ENCODE measurements around the gene C2CD4B. TPM values are rescaled to one million over a fixed set of nuclear protein-coding genes. Genes with fewer than 3 reads are reported as not detected.

The C2CD4B gene
- total and polyA plus RNA-seq, 2 experiments from 2014 or later, result 1.0 to 2.6 TPM

GRCh38 chr15:62120776-62121175, 44.3 kb downstream of the C2CD4B start:
- 95% methylated on average over 5 of the region's 5 CpGs for WGBS (ENCODE audit: low lambda C conversion rate, missing lambda C conversion rate)
- no peaks in the 10 kb centered on the region for H3K9me2 ChIP-seq (replicated peaks; ENCODE audit: insufficient read depth)
- no peaks in the 10 kb centered on the region for H3K27me3 ChIP-seq
- TF ChIP-seq EZH2phosphoT487 (IDR thresholded peaks at IDR 0.05; ENCODE audit: low read depth, severe bottlenecking, unreplicated experiment), result no peak
- no peak for TF ChIP-seq CTCF (IDR thresholded peaks at IDR 0.05; ENCODE audit: poor library complexity)
- TF ChIP-seq EZH2 (IDR thresholded peaks at IDR 0.05; ENCODE audit: borderline replicate concordance), result no peak
- no peak overlapping the region for H2AFZ ChIP-seq
- no peak overlapping the region for H3K27ac ChIP-seq
- peaks cover 17% of the 10 kb centered on the region for H3K4me1 ChIP-seq (ENCODE audit: insufficient read depth)
- H3K4me3 ChIP-seq, result no peak overlapping the region
- H3K79me2 ChIP-seq, result no peaks in the 10 kb centered on the region
- H3K36me3 ChIP-seq (replicated peaks; ENCODE audit: insufficient read depth, low read depth), result no peaks in the 10 kb centered on the region
- no peaks in the 10 kb centered on the region for H4K20me1 ChIP-seq (ENCODE audit: insufficient read depth, poor library complexity, severe bottlenecking)
- no peaks in the 10 kb centered on the region for H3K9me3 ChIP-seq (ENCODE audit: low read depth)
- no peak for DNase-seq (ENCODE audit: low spot score)
- H3K4me2 ChIP-seq, result no peak overlapping the region

DNA sequence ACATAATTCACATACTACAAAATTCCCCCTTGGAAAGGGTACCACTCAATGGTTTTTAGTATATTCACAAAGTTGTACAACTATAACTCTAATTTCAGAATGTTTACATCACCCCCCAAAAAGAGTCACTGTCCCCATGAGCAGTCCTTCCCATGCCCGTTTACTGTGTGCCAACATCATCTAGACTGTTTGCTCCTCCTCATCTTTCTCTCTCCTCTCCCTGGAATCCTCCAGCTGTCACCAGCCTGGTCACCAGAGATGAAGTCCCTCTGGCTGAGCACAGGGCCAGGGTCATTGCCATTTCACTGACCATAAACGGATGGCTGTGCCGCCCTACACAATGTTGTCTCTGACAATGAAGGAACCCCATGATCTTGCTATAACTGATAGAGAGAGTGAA, 45.2 kb downstream of the C2CD4B start:
- H3K36me3 ChIP-seq (replicated peaks; ENCODE audit: insufficient read depth, low read depth), result no peaks in the 10 kb centered on the region
- no peaks in the 10 kb centered on the region for H3K9me2 ChIP-seq (replicated peaks; ENCODE audit: insufficient read depth)
- H3K4me1 ChIP-seq (ENCODE audit: insufficient read depth), result peaks cover 21% of the 10 kb centered on the region
- H4K20me1 ChIP-seq (ENCODE audit: insufficient read depth, poor library complexity, severe bottlenecking), result no peaks in the 10 kb centered on the region
- H3K79me2 ChIP-seq, result no peaks in the 10 kb centered on the region
- DNase-seq (ENCODE audit: low spot score), result no peak
- H2AFZ ChIP-seq, result no peak overlapping the region
- no peak overlapping the region for H3K4me3 ChIP-seq
- no peaks in the 10 kb centered on the region for H3K27me3 ChIP-seq
- H3K27ac ChIP-seq, result peak overlapping the region; percentile 49
- 92% methylated on average over 3 of the region's 3 CpGs for WGBS (ENCODE audit: low lambda C conversion rate, missing lambda C conversion rate)
- H3K4me2 ChIP-seq, result no peak overlapping the region
- TF ChIP-seq EZH2phosphoT487 (IDR thresholded peaks at IDR 0.05; ENCODE audit: low read depth, severe bottlenecking, unreplicated experiment), result no peak
- TF ChIP-seq EZH2 (IDR thresholded peaks at IDR 0.05; ENCODE audit: borderline replicate concordance), result no peak
- no peak for TF ChIP-seq CTCF (IDR thresholded peaks at IDR 0.05; ENCODE audit: poor library complexity)
- no peaks in the 10 kb centered on the region for H3K9me3 ChIP-seq (ENCODE audit: low read depth)

- TF ChIP-seq EZH2phosphoT487 (IDR thresholded peaks at IDR 0.05; ENCODE audit: low read depth, severe bottlenecking, unreplicated experiment), result no peak
- TF ChIP-seq EZH2 (IDR thresholded peaks at IDR 0.05; ENCODE audit: borderline replicate concordance), result no peak
- TF ChIP-seq CTCF (IDR thresholded peaks at IDR 0.05; ENCODE audit: poor library complexity), result no peak
- no peaks in the 10 kb centered on the region for H4K20me1 ChIP-seq (ENCODE audit: insufficient read depth, poor library complexity, severe bottlenecking)
- H3K9me3 ChIP-seq (ENCODE audit: low read depth), result no peaks in the 10 kb centered on the region
- H3K4me2 ChIP-seq, result peak overlapping the region; percentile 40
- H3K9me2 ChIP-seq (replicated peaks; ENCODE audit: insufficient read depth), result no peaks in the 10 kb centered on the region
- WGBS (ENCODE audit: low lambda C conversion rate, missing lambda C conversion rate), result 61% methylated on average over 7 of the region's 7 CpGs
- no peak overlapping the region for H3K4me3 ChIP-seq
- no peaks in the 10 kb centered on the region for H3K79me2 ChIP-seq
- no peaks in the 10 kb centered on the region for H3K27me3 ChIP-seq
- no peak overlapping the region for H2AFZ ChIP-seq
- peak overlapping the region; percentile 80 for H3K27ac ChIP-seq
- H3K4me1 ChIP-seq (ENCODE audit: insufficient read depth), result peaks cover 21% of the 10 kb centered on the region
- peak; percentile 73 for DNase-seq (ENCODE audit: low spot score)
- H3K36me3 ChIP-seq (replicated peaks; ENCODE audit: insufficient read depth, low read depth), result no peaks in the 10 kb centered on the region
Observed at GRCh38 chr15:62119227-62119864, 45.7 kb downstream of the C2CD4B start.
